Measurements from ENCODE around the gene ATP5F1D. TPM values are rescaled to one million over a fixed set of nuclear protein-coding genes. Genes with fewer than 3 reads are reported as not detected.

ATP5F1D gene
- total and polyA plus RNA-seq, 2 of the 13 experiments (the other 11 are each of a cell fraction or from before 2014, with no cell fraction given), result 39.4 to 78.7 TPM

DNA sequence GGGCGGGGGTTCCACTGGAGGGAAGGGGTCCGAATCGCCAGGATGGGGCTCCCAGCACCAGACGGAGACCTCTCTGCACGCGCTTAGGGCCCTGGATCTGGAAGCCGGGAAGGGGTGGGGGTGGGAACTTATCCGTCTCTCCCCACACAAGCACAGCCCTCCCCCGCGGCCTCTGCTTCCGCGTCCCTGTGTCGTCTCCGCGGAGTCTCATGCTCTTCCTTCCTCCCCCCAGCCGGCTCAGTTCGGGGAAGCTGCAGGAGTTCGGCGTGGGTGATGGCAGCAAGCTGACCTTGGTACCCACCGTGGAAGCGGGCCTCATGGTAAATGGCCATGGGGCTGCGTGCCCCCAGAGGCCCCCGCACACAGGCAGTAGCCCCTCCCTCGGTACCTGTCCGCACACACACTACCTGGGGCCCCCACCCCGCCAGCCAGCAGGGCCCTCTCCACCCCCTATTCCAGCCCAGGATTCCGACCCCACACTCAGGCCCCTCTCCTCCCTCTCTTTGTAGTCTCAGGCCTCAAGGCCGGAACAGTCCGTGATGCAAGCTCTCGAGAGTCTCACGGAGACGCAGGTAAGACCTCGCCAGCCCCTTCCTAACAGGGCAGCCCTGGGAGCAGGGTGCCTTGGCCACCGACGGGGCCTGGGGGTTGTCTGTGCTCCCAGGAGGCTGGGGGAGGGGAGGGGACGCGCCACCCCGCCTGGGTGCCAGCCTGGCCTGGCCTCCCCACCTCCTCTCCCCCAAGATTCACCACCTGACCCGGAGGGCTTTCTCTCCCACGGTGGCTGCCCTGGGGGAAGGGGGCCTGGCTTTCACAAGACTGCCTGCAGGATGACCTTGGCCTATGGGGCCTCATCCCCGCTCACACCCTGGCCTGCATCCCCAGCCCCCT is 10.0 kb downstream of the ATP5F1D start (continued):
- TF ChIP-seq, protein P1, sequence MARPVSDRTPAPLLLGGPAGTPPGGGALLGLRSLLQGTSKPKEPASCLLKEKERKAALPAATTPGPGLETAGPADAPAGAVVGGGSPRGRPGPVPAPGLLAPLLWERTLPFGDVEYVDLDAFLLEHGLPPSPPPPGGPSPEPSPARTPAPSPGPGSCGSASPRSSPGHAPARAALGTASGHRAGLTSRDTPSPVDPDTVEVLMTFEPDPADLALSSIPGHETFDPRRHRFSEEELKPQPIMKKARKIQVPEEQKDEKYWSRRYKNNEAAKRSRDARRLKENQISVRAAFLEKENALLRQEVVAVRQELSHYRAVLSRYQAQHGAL (CRISPR knock-in tag; IDR thresholded peaks at IDR 0.05; ENCODE audit: not compliant biosample characterization), result no peak
- TF ChIP-seq NCOR1 (IDR thresholded peaks at IDR 0.05; ENCODE audit: borderline replicate concordance, low read length) (peak; percentile 58; the same call in 1 of the 2 replicates), ZFAT (CRISPR knock-in tag; conservative IDR thresholded peaks at IDR 0.05) (no peak), ONECUT2 (CRISPR knock-in tag; IDR thresholded peaks at IDR 0.05) (no peak), MAX (IDR thresholded peaks at IDR 0.05) (no peak; the same call in 1 of the 2 replicates), ZBTB3 (CRISPR knock-in tag; IDR thresholded peaks at IDR 0.05; ENCODE audit: borderline replicate concordance, low read depth) (no peak), RAD51 (IDR thresholded peaks at IDR 0.05; ENCODE audit: borderline replicate concordance) (no peak), KLF12 (CRISPR knock-in tag; IDR thresholded peaks at IDR 0.05; ENCODE audit: borderline replicate concordance) (0 out of 2 replicates have a peak, but pooled peaks have one; percentile 24), ZKSCAN1 (IDR thresholded peaks at IDR 0.05; ENCODE audit: low read length) (no peak), ZNF124 (CRISPR knock-in tag; IDR thresholded peaks at IDR 0.05) (no peak), ZNF839 (CRISPR knock-in tag; IDR thresholded peaks at IDR 0.05; ENCODE audit: borderline replicate concordance) (no peak), ZNF572 (CRISPR knock-in tag; IDR thresholded peaks at IDR 0.05) (no peak), ZBTB26 (CRISPR knock-in tag; IDR thresholded peaks at IDR 0.05; ENCODE audit: borderline replicate concordance) (peak; percentile 30; the same call in 1 of the 2 replicates), EED (CRISPR knock-in tag; IDR thresholded peaks at IDR 0.05) (no peak; the same call in 1 of the 2 replicates), ZNF841 (CRISPR knock-in tag; IDR thresholded peaks at IDR 0.05; ENCODE audit: borderline replicate concordance) (no peak), FOXM1 (CRISPR knock-in tag; IDR thresholded peaks at IDR 0.05) (no peak), THRA (CRISPR knock-in tag; IDR thresholded peaks at IDR 0.05; ENCODE audit: borderline replicate concordance) (peak; percentile 80; the same call in 1 of the 2 replicates), ZNF780A (CRISPR knock-in tag; IDR thresholded peaks at IDR 0.05) (no peak), NONO (IDR thresholded peaks at IDR 0.05) (no peak), NONO (CRISPR knock-in tag; conservative IDR thresholded peaks at IDR 0.05) (no peak)
- TF ChIP-seq, protein P2, sequence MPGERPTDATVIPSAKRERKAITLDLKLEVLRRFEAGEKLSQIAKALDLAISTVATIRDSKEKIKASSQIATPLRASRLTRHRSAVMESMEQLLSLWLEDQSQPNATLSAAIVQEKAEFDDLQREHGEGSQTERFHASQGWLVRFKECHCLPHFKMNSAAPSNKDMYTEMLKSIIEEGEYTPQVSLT (CRISPR knock-in tag; IDR thresholded peaks at IDR 0.05; ENCODE audit: borderline replicate concordance, low read depth), result no peak
- TF ChIP-seq, protein P3, sequence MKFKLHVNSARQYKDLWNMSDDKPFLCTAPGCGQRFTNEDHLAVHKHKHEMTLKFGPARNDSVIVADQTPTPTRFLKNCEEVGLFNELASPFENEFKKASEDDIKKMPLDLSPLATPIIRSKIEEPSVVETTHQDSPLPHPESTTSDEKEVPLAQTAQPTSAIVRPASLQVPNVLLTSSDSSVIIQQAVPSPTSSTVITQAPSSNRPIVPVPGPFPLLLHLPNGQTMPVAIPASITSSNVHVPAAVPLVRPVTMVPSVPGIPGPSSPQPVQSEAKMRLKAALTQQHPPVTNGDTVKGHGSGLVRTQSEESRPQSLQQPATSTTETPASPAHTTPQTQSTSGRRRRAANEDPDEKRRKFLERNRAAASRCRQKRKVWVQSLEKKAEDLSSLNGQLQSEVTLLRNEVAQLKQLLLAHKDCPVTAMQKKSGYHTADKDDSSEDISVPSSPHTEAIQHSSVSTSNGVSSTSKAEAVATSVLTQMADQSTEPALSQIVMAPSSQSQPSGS (CRISPR knock-in tag; IDR thresholded peaks at IDR 0.05), result no peak
- TF ChIP-seq, protein P4, sequence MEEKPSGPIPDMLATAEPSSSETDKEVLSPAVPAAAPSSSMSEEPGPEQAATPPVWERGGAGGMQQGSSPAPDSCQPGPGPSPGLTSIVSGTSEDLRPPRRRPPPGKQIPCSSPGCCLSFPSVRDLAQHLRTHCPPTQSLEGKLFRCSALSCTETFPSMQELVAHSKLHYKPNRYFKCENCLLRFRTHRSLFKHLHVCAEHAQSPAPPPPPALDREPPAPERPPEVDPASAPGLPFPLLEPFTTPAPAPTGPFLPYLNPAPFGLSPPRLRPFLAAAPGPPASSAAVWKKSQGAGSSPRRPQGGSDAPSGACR (CRISPR knock-in tag; IDR thresholded peaks at IDR 0.05), result peak; percentile 80; the same call in 1 of the 2 replicates

All from HepG2 (cell line).